Activated naive CD4-positive, alpha-beta T cell (primary cell): ENCODE results near the gene GRM5.

Experiments used
- DNase-seq, 4 experiments: peaks; one replicate each; lab custom pipeline; 2025; lab: John Stamatoyannopoulos, UW

GRM5 gene

GRCh38 chr11:88618327-88619070 lies 447.3 kb downstream of the GRM5 start:
- DNase-seq = no peak

GRCh38 chr11:88617226-88617625 lies 448.6 kb downstream of the GRM5 start:
- no peak for DNase-seq

- DNase-seq = no peak
Observed at GRCh38 chr11:88604260-88604659, 461.5 kb downstream of the GRM5 start.

GRCh38 chr11:88603091-88603867 lies 462.5 kb downstream of the GRM5 start:
- no peak for DNase-seq

- no peak for DNase-seq
Observed at GRCh38 chr11:88597387-88597786, 468.4 kb downstream of the GRM5 start.

- DNase-seq = no peak
Observed at GRCh38 chr11:88596786-88597185, 469.0 kb downstream of the GRM5 start.

GRCh38 chr11:88594274-88594950 lies 471.4 kb downstream of the GRM5 start:
- DNase-seq = no peak

GRCh38 chr11:88590361-88590760 lies 475.4 kb downstream of the GRM5 start:
- no peak for DNase-seq

- DNase-seq = no peak
Observed at GRCh38 chr11:88583251-88583650, 482.5 kb downstream of the GRM5 start.

- DNase-seq = no peak
Observed at GRCh38 chr11:88579466-88579865, 486.3 kb downstream of the GRM5 start.

GRCh38 chr11:88576741-88577140 lies 489.0 kb downstream of the GRM5 start:
- no peak for DNase-seq

- no peak for DNase-seq
Observed at GRCh38 chr11:88575916-88576315, 489.9 kb downstream of the GRM5 start.

GRCh38 chr11:88569342-88569741 lies 496.4 kb downstream of the GRM5 start:
- no peak for DNase-seq

- DNase-seq = no peak
Observed at GRCh38 chr11:88555829-88556202, 510.0 kb downstream of the GRM5 start.

GRCh38 chr11:88555018-88555828 lies 510.6 kb downstream of the GRM5 start:
- DNase-seq = no peak

GRCh38 chr11:88553204-88553603 lies 512.6 kb downstream of the GRM5 start:
- DNase-seq = no peak

GRCh38 chr11:88552379-88553062 lies 513.3 kb downstream of the GRM5 start:
- DNase-seq = peak in 1 of 4 experiments; percentile 24

GRCh38 chr11:88544656-88545280 lies 521.0 kb downstream of the GRM5 start:
- no peak for DNase-seq

GRCh38 chr11:88543902-88544655 lies 521.7 kb downstream of the GRM5 start:
- peak; percentile 10 to 60 (median 38) for DNase-seq

- no peak for DNase-seq
Observed at GRCh38 chr11:88541006-88541405, 524.8 kb downstream of the GRM5 start.
